HepG2 (cell line): Measurements from ENCODE around the gene PLEKHD1. TPM values are rescaled to one million over a fixed set of nuclear protein-coding genes. Genes with fewer than 3 reads are reported as not detected.

Experiments used
- DZIP1 ChIP-seq: sonication (generic); formaldehyde crosslinking; IDR thresholded peaks from 2 replicates; pipeline ENCODE4 v1.5.0; 2020; ENCODE audit warnings: mild to moderate bottlenecking, missing genetic modification reagents
- HNRNPLL ChIP-seq: fragments of 200-400 bp; formaldehyde crosslinking; IDR thresholded peaks from 2 replicates; pipeline ENCODE4 v1.6.1; 2017; ENCODE audit warnings: mild to moderate bottlenecking, low read depth, low read length; ENCODE audit not compliant: poor library complexity, severe bottlenecking
- PHB2 ChIP-seq: fragments of 450-650 bp; IDR thresholded peaks from 2 replicates; pipeline ENCODE4 v1.6.1; 2018; ENCODE audit not compliant: partially characterized antibody
- PRDM10 ChIP-seq: sonication (generic); formaldehyde crosslinking; IDR thresholded peaks from 2 replicates; pipeline ENCODE4 v1.4.0; 2020; ENCODE audit warnings: low read depth, missing genetic modification reagents
- SPEN ChIP-seq: sonication (generic); formaldehyde crosslinking; IDR thresholded peaks from 2 replicates; pipeline ENCODE4 v1.5.1; 2020; ENCODE audit warnings: low read depth, mild to moderate bottlenecking, missing genetic modification reagents
- U2AF1 ChIP-seq: fragments of 200-400 bp; formaldehyde crosslinking; optimal IDR thresholded peaks from 2 replicates; pipeline ENCODE3; 2017; ENCODE audit warnings: mild to moderate bottlenecking, low read depth, low read length
- ZNF331 ChIP-seq: sonication (generic); formaldehyde crosslinking; IDR thresholded peaks from 2 replicates; pipeline ENCODE4 v1.4.0; 2020; ENCODE audit warnings: missing genetic modification reagents
- ZNF503 ChIP-seq: sonication (generic); formaldehyde crosslinking; IDR thresholded peaks from 2 replicates; pipeline ENCODE4 v1.4.0; 2020; ENCODE audit warnings: missing genetic modification reagents
- ZNF670 ChIP-seq: sonication (generic); formaldehyde crosslinking; IDR thresholded peaks from 2 replicates; pipeline ENCODE4 v1.8.0; 2022; ENCODE audit warnings: mild to moderate bottlenecking, missing genetic modification reagents, borderline replicate concordance
- ZNF672 ChIP-seq: sonication (generic); formaldehyde crosslinking; IDR thresholded peaks from 2 replicates; pipeline ENCODE4 v1.8.1; 2022; ENCODE audit warnings: missing genetic modification reagents
- ZNF687 ChIP-seq: sonication (generic); formaldehyde crosslinking; IDR thresholded peaks from 2 replicates; pipeline ENCODE4 v1.5.1; 2020; ENCODE audit warnings: mild to moderate bottlenecking, missing genetic modification reagents, moderate library complexity
- ZNF703 ChIP-seq: sonication (generic); formaldehyde crosslinking; IDR thresholded peaks from 2 replicates; pipeline ENCODE4 v1.5.1; 2020; ENCODE audit warnings: missing genetic modification reagents, mild to moderate bottlenecking, moderate library complexity, borderline replicate concordance
- polyA plus RNA-seq, 8 experiments: library from polyadenylated mRNA; depleted of rRNA in 3 of 8; stranded (reverse) in 7 of 8; unstranded in 1 of 8; fragments of >200 nt; fragmentation: Illumina TruSeq in 4 of 8; extraction: Trizol in 4 of 8; gene quantifications; 2 replicates each; pipeline versions ENCODE4 v1.2.1 to v1.2.3, GENCODE V29; 2011 to 2016; ENCODE audit warnings: low read depth in 4 of 8, missing spikeins in 1 of 8, mixed read lengths in 1 of 8; ENCODE audit not compliant: insufficient read depth in 1 of 8
- total RNA-seq, 5 experiments: library from RNA; depleted of rRNA; stranded (reverse); fragments of >200 nt; fragmentation: Illumina TruSeq; extraction: Trizol; gene quantifications; 2 replicates each; pipeline ENCODE4 v1.2.3, GENCODE V29; 2016; ENCODE audit warnings: low read depth in 1 of 5

PLEKHD1 gene
- total and polyA plus RNA-seq, 2 of the 13 experiments (the other 11 are each of a cell fraction or from before 2014, with no cell fraction given): 0.01 TPM; not detected in 1

DNA sequence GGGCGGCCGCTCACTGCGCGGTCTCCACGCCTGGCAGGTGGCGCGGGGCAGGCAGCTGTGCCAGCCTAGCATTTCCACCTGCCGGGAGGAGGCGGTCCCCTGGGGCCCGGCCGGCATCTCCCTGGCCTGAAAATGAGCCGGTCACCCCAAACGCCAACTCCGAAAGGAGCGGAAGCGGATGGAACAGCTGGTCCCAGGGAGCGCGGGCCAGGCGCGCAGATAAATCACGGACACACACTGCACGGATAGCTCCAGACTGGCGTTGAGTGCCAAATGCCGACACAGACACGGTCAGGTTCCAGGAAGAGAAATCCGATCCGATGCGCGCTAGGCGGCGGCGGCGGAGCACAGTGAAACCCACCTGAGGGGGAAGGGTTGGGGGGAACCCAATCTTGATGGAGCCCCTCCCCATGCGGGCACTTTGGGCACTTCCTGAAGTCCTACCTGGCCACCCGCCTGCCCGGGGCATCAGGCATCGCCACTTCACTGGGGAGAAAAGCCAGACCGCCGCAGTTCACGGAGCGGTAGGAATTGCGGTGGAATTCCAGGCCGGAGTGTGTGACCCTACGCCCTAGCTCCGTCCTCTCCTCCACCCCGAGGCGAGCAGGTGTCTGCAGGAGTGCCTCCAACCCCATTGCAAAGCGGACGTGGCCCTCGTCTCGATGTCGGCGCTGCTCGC, 624 bp upstream of the PLEKHD1 start (continued):
- TF ChIP-seq DZIP1 (CRISPR knock-in tag) (0 out of 2 replicates have a peak, but pooled peaks have one; percentile 21), SPEN (CRISPR knock-in tag) (0 out of 2 replicates have a peak, but pooled peaks have one; percentile 32), U2AF1 (no peak), PRDM10 (CRISPR knock-in tag) (no peak), ZNF672 (no peak), ZNF703 (no peak), ZNF670 (CRISPR knock-in tag) (no peak), ZNF503 (CRISPR knock-in tag) (no peak), ZNF331 (no peak), ZNF687 (CRISPR knock-in tag) (peak; percentile 35; the same call in 1 of the 2 replicates), HNRNPLL (peak; percentile 84), PHB2 (no peak)
